ENCODE results near the gene ZNF800. TPM values are rescaled to one million over a fixed set of nuclear protein-coding genes. Genes with fewer than 3 reads are reported as not detected.

ZNF800 gene
- total RNA-seq, 3 donors from 2014 or later, result 29.5 to 51.1 (median 31.0) TPM

DNA sequence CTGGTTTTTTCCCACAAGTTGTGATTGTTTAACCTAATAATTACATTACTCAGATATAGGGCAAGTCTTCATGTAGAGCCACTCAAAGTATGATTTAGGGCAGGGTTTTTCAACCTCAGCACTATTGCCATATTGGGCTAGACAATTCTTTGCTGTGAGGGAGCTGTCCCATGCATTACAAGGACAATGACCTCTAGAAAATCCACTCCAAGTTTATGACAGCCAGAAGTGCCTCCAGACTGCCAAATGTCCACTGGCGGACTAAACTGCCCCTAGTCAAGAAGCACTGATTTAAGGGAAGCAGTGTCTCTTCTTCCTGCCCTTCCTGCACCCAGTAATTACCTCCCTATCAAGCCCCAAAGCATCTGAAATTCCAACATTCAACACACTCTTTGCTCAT, 54.4 kb downstream of the ZNF800 start:
- TF ChIP-seq, protein P1, sequence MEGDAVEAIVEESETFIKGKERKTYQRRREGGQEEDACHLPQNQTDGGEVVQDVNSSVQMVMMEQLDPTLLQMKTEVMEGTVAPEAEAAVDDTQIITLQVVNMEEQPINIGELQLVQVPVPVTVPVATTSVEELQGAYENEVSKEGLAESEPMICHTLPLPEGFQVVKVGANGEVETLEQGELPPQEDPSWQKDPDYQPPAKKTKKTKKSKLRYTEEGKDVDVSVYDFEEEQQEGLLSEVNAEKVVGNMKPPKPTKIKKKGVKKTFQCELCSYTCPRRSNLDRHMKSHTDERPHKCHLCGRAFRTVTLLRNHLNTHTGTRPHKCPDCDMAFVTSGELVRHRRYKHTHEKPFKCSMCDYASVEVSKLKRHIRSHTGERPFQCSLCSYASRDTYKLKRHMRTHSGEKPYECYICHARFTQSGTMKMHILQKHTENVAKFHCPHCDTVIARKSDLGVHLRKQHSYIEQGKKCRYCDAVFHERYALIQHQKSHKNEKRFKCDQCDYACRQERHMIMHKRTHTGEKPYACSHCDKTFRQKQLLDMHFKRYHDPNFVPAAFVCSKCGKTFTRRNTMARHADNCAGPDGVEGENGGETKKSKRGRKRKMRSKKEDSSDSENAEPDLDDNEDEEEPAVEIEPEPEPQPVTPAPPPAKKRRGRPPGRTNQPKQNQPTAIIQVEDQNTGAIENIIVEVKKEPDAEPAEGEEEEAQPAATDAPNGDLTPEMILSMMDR (IDR thresholded peaks at IDR 0.05), result no peak
- no peak for TF ChIP-seq POLR2A (IDR thresholded peaks at IDR 0.05)
- TF ChIP-seq POLR2AphosphoS5 (IDR thresholded peaks at IDR 0.05), result no peak
- H3K9me3 ChIP-seq, result peaks cover 0 to 3% of the 10 kb centered on the region in 2 donors
- no peaks in the 10 kb centered on the region for H3K4me1 ChIP-seq
- intact Hi-C loops (cut with DNase I; ENCODE audit: low total_unique reads), result no loop called here
- no peaks in the 10 kb centered on the region for H3K36me3 ChIP-seq
- no peaks in the 10 kb centered on the region for H3K27me3 ChIP-seq
- no peak for DNase-seq (ENCODE audit: low spot score in 2 of 2)
- no peak overlapping the region for H3K27ac ChIP-seq
- H3K4me3 ChIP-seq, result no peak overlapping the region

DNA sequence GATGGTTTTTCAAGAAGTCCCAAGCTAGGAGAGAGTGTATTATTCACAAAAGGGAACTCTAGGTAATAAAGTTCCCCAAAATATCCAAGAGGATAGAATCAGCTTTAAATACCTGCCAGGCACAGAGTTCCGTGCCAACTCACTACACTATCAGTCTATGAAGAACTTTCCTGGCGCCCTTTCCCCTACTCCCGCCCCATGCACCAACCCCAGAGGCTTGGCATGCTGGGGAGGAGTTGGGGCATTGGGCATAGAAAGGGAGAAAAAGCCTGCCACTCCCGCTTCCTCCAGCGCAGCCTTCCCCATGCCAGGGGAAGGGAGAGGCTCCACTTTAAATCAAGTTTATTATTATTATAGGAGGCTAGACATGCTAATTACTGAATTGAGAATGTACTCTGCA, 54.9 kb downstream of the ZNF800 start:
- H3K4me3 ChIP-seq, result no peak overlapping the region
- H3K36me3 ChIP-seq, result no peaks in the 10 kb centered on the region
- no peaks in the 10 kb centered on the region for H3K4me1 ChIP-seq
- TF ChIP-seq POLR2A (IDR thresholded peaks at IDR 0.05) (no peak), POLR2AphosphoS5 (IDR thresholded peaks at IDR 0.05) (no peak)
- TF ChIP-seq, protein P1 (IDR thresholded peaks at IDR 0.05), result no peak
- DNase-seq (ENCODE audit: low spot score in 2 of 2), result no peak
- no peaks in the 10 kb centered on the region for H3K27me3 ChIP-seq
- no peak overlapping the region for H3K27ac ChIP-seq
- intact Hi-C loops (cut with DNase I; ENCODE audit: low total_unique reads), result no loop called here
- H3K9me3 ChIP-seq, result peaks cover 0 to 3% of the 10 kb centered on the region in 2 donors

DNA sequence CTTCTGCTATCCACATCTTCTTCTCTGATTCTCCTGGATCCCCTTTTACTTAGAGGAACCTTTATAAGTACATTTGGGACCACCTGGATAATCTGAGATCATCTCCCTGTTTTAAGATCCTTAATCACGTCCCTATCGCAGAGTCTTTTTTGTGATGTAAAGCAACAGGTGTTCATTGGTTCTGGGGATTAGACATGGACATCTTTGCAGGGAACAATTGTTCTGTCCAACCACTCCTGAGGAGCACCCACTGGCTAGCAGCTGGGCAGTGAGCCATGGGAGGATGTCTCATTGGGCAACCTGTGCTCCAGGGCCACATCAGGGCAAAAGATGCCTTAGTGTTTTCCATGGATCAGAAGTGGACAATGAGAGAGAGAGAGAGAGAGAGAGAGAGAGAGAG, 56.0 kb downstream of the ZNF800 start:
- TF ChIP-seq POLR2AphosphoS5 (IDR thresholded peaks at IDR 0.05) (no peak), POLR2A (IDR thresholded peaks at IDR 0.05) (no peak)
- TF ChIP-seq, protein P1 (IDR thresholded peaks at IDR 0.05), result no peak
- H3K27ac ChIP-seq, result no peak overlapping the region

DNA sequence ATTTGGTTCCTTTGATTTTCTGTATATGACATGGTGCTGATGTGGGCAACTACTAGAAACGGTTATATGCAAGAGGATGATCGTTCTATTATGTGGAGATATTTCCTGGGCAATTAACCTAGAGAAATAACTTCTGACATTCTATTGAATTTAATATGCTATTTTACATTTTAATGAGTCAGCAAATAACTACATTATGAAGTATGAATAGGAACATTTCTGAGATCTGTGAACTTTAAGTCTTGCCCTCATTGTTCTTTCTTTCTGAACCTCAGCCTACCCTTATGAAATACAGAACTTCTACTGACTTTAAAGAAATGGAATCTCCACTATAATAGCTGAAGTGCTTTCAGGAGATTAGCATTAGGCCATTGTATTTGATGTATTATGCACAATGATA, 59.6 kb downstream of the ZNF800 start:
- H3K4me1 ChIP-seq, result no peaks in the 10 kb centered on the region
- H3K27me3 ChIP-seq, result no peaks in the 10 kb centered on the region
- no peak overlapping the region for H3K4me3 ChIP-seq
- intact Hi-C loops (cut with DNase I; ENCODE audit: low total_unique reads), result no loop called here
- no peak for DNase-seq (ENCODE audit: low spot score in 2 of 2)
- no peak for TF ChIP-seq POLR2A (IDR thresholded peaks at IDR 0.05)
- TF ChIP-seq POLR2AphosphoS5 (IDR thresholded peaks at IDR 0.05), result no peak
- TF ChIP-seq, protein P1 (IDR thresholded peaks at IDR 0.05), result no peak
- H3K27ac ChIP-seq, result no peak overlapping the region
- no peaks in the 10 kb centered on the region for H3K36me3 ChIP-seq
- H3K9me3 ChIP-seq, result no peaks in the 10 kb centered on the region

More for the DNA sequence above, 56.0 kb downstream of the ZNF800 start:
- H3K9me3 ChIP-seq, result no peaks in the 10 kb centered on the region
- no peaks in the 10 kb centered on the region for H3K36me3 ChIP-seq
- H3K27me3 ChIP-seq, result no peaks in the 10 kb centered on the region
- intact Hi-C loops (cut with DNase I; ENCODE audit: low total_unique reads), result no loop called here
- no peak for DNase-seq (ENCODE audit: low spot score in 2 of 2)
- no peak overlapping the region for H3K4me3 ChIP-seq
- no peaks in the 10 kb centered on the region for H3K4me1 ChIP-seq

DNA sequence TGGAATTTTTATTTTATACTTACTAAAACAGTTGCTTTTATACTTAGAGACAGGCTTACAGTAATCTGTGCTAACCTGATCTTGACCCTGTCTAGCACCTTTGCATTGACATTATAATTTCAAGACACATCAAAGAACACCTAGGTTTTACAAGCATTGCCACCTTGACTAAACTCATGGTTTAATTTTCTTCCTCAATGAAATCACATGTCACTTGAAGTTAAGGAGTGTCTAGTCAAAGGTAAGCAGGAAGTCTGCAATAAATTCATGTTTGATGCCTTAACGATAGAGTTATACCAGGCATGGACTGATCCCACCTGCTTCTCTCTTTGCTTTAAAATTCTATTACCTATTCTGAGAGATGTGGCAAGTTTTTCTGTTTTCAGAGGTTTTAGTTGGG, 62.4 kb downstream of the ZNF800 start:
- Histone ChIP-seq H3K4me1 (no peaks in the 10 kb centered on the region), H3K9me3 (no peaks in the 10 kb centered on the region), H3K27ac (no peak overlapping the region), H3K27me3 (no peaks in the 10 kb centered on the region), H3K36me3 (no peaks in the 10 kb centered on the region), H3K4me3 (no peak overlapping the region)
- intact Hi-C loops (cut with DNase I; ENCODE audit: low total_unique reads), result no loop called here
- no peak for DNase-seq (ENCODE audit: low spot score in 2 of 2)
- TF ChIP-seq POLR2A (IDR thresholded peaks at IDR 0.05), result no peak
- TF ChIP-seq, protein P1 (IDR thresholded peaks at IDR 0.05), result no peak
- no peak for TF ChIP-seq POLR2AphosphoS5 (IDR thresholded peaks at IDR 0.05)

Data from breast epithelium (tissue), 4 donors.